Brain microvascular endothelial cell (primary cell): ENCODE measurements around the gene BAHD1.
A peak's percentile ranks its signal among the peaks of the same experiment; 100 is the strongest.

Source experiments
- DNase-seq: peaks from one replicate; pipeline ENCODE4 v3.0.0-alpha.2; 2020
- H3K27ac ChIP-seq: fragments of 250-450 bp; sonication (Bioruptor Pico); 2 replicates; pipeline ENCODE4 v1.5.1; 2020; ENCODE audit warnings: mild to moderate bottlenecking, moderate library complexity
- H3K27me3 ChIP-seq: fragments of 250-450 bp; sonication (Bioruptor Pico); replicated peaks from 2 replicates; pipeline ENCODE4 v1.5.1; 2020; ENCODE audit warnings: mild to moderate bottlenecking
- H3K36me3 ChIP-seq: fragments of 250-450 bp; sonication (Bioruptor Pico); replicated peaks from 2 replicates; pipeline ENCODE4 v1.5.1; 2020; ENCODE audit warnings: mild to moderate bottlenecking
- H3K4me3 ChIP-seq: 2 replicates; pipeline ENCODE4 v1.5.1; 2011; ENCODE audit warnings: low read depth, mild to moderate bottlenecking, control low read depth, low read length, moderate library complexity
- in situ Hi-C: cut with HindIII; loops from 2 replicates; pipeline ENCODE4 v1.10.0; 2017; ENCODE audit warnings: low sequenced_read_pairs, low pct_ligation_motif_present
- TF ChIP-seq, protein P1 (sequence below): IDR thresholded peaks from 2 replicates; pipeline ENCODE4 v1.5.1; 2011; ENCODE audit warnings: low read depth, mild to moderate bottlenecking, moderate library complexity, low read length, control low read depth, inconsistent platforms; ENCODE audit errors: missing control alignments

The BAHD1 gene

GRCh38 chr15:40440743-40441564 lies at the start of gene BAHD1:
TSS of gene BAHD1 (plus strand) at chr15:40440953. CDS start at chr15:40458465, 17,512 bp downstream.
- in situ Hi-C loops: no loop called here
- TF ChIP-seq, protein P1, sequence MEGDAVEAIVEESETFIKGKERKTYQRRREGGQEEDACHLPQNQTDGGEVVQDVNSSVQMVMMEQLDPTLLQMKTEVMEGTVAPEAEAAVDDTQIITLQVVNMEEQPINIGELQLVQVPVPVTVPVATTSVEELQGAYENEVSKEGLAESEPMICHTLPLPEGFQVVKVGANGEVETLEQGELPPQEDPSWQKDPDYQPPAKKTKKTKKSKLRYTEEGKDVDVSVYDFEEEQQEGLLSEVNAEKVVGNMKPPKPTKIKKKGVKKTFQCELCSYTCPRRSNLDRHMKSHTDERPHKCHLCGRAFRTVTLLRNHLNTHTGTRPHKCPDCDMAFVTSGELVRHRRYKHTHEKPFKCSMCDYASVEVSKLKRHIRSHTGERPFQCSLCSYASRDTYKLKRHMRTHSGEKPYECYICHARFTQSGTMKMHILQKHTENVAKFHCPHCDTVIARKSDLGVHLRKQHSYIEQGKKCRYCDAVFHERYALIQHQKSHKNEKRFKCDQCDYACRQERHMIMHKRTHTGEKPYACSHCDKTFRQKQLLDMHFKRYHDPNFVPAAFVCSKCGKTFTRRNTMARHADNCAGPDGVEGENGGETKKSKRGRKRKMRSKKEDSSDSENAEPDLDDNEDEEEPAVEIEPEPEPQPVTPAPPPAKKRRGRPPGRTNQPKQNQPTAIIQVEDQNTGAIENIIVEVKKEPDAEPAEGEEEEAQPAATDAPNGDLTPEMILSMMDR: no peak
- peak within 1 kb of the TSS; percentile 61 for H3K4me3 ChIP-seq
- H3K36me3 ChIP-seq: no peaks in the 10 kb centered on the region
- peaks cover 21% of the 10 kb centered on the region for H3K27me3 ChIP-seq
- DNase-seq: peak; percentile 91
- no peak within 1 kb of the TSS for H3K27ac ChIP-seq

DNA sequence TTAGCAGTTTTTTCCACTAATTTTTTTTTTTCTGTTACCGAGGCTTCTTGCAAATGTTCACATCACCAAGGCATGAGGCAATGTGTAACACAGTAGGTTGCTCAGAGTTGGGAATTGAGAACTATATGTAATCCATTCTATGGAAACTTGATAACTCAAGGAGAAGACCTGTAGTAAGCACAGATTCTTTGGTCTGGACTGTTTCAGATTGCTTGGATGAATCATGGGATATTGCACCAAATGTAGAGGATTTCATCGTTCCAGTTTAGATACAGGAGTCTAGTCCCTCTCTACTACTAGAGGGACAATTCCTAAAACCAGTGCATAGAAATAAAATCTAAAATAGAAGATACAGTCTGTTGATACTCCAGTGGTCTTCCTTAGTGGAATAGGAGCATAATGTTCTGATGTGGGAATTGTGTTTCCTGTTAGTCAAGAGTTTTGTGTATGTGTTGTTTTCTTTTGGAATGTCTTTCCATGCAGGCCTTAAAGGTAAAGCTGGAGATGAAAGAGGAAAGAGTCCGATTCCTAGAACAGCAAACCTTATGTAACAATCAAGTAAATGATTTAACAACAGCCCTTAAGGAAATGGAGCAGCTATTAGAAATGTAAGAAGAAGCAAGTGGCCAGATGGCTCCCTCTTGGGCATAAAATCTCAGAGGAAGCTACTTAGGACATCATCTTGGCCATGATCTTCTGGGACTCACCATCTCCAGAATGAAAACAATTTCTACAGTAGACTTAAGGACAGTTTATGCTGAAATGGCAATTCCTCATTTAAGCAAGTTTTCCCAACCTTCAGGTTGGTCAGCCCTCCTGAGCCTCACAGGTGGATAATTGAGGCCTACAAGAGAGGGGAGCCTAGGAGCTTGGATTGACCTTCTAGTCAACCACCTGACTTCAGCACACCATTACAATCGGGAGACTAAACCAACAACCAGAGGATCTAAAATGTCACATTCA lies 47.5 kb upstream of the BAHD1 start:
- Histone ChIP-seq H3K27me3 (no peaks in the 10 kb centered on the region), H3K36me3 (peaks cover 39% of the 10 kb centered on the region), H3K27ac (no peak overlapping the region), H3K4me3 (no peak overlapping the region)
- in situ Hi-C loops: no loop called here
- DNase-seq: no peak
- TF ChIP-seq, protein P1: no peak

- Histone ChIP-seq H3K27ac (no peak overlapping the region), H3K36me3 (peaks cover 13% of the 10 kb centered on the region), H3K27me3 (no peaks in the 10 kb centered on the region), H3K4me3 (no peak overlapping the region)
- in situ Hi-C loops: no loop called here
- TF ChIP-seq, protein P1: no peak
- DNase-seq: no peak
These were observed 42.9 kb upstream of the BAHD1 start for GRCh38 chr15:40397688-40398412.

GRCh38 chr15:40398413-40398873 lies 42.3 kb upstream of the BAHD1 start:
- Histone ChIP-seq H3K27me3 (no peaks in the 10 kb centered on the region), H3K36me3 (peaks cover 8% of the 10 kb centered on the region), H3K4me3 (no peak overlapping the region), H3K27ac (no peak overlapping the region)
- in situ Hi-C loops: no loop called here
- TF ChIP-seq, protein P1: no peak
- DNase-seq: no peak

- no peaks in the 10 kb centered on the region for H3K27me3 ChIP-seq
- H3K36me3 ChIP-seq: no peaks in the 10 kb centered on the region
- H3K4me3 ChIP-seq: no peak overlapping the region
- in situ Hi-C loops: no loop called here
- TF ChIP-seq, protein P1: no peak
- DNase-seq: no peak
- no peak overlapping the region for H3K27ac ChIP-seq
These were observed 41.4 kb upstream of the BAHD1 start for GRCh38 chr15:40399370-40399769.
